ENCODE data around the gene ARHGEF11. TPM values are rescaled to one million over a fixed set of nuclear protein-coding genes. Genes with fewer than 3 reads are reported as not detected.

Gene ARHGEF11
- polyA plus RNA-seq, 3 donors: 27.0 to 30.7 (median 29.6) TPM

DNA sequence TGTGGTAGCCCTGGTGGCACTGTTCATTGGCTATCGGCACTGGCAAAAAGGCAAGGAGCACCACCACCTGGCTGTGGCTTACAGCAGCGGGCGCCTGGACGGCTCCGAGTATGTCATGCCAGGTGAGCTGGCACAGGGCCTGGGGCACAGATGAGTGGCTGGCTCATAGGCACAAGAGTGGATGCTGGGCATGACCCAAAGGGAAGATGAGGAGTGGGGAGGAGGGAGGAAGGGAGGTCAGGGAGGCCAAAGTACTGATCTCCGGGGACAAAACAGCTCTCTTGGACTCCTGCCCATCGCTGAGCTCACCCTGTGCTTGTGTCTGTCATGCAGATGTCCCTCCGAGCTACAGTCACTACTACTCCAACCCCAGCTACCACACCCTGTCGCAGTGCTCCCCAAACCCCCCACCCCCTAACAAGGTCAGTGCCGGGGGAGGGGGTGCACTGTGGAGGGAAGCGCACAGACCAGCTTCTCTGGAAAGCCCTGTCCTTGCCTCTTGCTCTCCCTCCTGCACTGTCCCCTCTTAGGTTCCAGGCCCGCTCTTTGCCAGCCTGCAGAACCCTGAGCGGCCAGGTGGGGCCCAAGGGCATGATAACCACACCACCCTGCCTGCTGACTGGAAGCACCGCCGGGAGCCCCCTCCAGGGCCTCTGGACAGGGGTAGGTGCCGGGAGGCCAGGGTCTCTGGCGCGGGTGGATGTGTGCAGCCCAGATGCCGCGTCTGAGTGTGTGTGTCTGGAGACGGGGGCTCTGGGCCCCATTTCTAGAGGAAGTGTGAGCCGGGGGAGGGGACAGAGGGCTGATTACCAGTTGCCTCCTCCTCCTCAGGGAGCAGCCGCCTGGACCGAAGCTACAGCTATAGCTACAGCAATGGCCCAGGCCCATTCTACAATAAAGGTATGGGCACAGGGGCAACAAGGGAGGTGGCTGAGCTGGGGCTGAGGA, 132.4 kb downstream of the ARHGEF11 start:
- no peak for DNase-seq (ENCODE audit: low read depth in 3 of 3, low spot score in 2 of 3)

DNA sequence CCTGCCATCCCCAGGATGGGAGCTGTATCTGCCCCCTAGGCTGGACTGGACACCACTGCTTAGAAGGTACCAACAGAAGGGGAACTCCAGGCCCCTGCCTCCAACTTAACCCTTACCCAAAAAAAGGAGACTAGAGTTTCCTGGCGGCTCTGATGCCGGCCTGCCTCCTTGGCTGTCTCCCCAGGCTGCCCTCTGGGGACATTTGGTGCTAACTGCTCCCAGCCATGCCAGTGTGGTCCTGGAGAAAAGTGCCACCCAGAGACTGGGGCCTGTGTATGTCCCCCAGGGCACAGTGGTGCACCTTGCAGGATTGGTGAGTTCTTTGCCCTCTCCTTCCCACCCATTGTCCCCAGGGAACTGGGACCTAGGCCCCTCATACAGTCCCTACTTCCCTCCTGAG, 133.2 kb downstream of the ARHGEF11 start:
- DNase-seq (ENCODE audit: low read depth in 3 of 3, low spot score in 2 of 3): no peak

DNA sequence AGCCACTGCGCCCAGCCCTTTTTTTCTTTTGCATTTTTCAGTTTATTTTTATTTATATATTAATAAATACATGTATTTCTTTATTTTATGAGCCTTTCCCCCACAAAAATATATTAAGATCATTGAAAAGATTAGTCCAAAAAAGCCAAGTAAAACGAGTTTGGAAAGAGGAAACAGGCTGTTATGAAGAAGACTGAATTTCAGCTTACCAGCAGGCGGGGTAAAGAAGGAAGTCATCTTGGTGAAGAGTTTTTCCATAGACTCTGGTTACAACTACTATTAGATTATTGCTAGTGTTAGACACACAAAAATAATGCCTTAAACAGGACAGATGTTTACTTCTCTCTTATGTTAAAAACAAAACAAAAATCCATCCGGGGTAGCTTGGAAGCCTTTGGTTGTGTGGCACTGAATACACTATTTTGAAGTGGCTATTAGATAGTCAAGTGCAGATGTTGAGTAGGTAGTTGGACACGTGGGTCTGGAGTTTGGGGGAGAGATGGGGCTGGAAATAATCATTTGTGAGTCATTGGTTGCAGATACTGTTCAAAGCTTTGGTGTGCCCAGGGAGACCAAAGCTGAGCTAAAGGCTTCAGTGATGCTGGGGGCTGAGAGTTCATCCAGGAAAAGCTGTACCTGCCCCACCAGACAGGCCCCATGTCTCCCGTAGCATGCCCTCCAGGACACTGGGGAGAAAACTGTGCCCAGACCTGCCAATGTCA, 133.8 kb downstream of the ARHGEF11 start:
- no peak for DNase-seq (ENCODE audit: low read depth in 3 of 3, low spot score in 2 of 3)

DNA sequence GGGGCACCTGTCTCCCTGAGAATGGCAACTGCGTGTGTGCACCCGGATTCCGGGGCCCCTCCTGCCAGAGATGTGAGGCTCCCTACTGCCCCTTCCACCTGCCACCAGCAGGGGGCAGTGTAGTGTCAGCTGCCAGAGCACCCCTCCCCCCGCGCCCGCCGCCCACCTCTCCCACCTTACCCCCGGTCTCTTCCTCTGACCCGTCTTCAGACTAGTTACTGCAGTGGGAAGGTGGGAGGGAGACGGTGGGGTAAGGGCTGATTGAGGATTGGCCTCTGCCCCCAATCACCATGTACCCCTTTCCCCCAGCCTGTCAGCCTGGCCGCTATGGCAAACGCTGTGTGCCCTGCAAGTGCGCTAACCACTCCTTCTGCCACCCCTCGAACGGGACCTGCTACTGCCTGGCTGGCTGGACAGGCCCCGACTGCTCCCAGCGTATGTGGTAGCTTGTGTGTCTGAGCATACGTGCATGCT, 135.2 kb downstream of the ARHGEF11 start:
- no peak for DNase-seq (ENCODE audit: low read depth in 3 of 3, low spot score in 2 of 3)

DNA sequence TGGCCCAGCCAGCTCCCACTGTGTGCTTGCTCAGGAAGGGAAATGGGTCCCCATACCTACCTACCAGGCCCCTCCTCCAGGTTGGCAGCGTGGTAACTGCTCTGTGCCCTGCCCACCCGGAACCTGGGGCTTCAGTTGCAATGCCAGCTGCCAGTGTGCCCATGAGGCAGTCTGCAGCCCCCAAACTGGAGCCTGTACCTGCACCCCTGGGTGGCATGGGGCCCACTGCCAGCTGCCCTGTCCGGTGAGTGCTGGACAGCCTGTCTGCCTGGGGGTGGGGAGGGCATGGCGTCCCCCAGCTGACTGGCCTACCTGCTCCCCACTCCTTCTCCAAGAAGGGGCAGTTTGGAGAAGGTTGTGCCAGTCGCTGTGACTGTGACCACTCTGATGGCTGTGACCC, 135.9 kb downstream of the ARHGEF11 start:
- DNase-seq (ENCODE audit: low read depth in 3 of 3, low spot score in 2 of 3): no peak

DNA sequence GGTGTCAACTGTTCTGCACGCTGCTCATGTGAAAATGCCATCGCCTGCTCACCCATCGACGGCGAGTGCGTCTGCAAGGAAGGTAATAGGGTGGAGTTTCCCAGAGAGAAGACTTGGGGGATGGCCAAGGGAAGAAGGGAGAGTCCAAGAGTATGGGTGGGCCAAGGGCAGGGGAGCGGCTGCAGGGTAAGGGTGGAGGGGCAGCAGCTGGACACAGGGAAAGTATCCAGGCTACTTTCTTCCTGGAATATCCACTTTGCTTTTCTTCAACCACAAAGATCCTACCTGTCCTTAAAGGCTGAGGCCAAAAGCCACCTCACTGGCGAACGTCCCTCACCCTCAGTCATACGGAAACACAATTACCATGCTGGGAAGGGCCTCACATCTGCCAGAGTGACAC, 136.6 kb downstream of the ARHGEF11 start:
- no peak for DNase-seq (ENCODE audit: low read depth in 3 of 3, low spot score in 2 of 3)

DNA sequence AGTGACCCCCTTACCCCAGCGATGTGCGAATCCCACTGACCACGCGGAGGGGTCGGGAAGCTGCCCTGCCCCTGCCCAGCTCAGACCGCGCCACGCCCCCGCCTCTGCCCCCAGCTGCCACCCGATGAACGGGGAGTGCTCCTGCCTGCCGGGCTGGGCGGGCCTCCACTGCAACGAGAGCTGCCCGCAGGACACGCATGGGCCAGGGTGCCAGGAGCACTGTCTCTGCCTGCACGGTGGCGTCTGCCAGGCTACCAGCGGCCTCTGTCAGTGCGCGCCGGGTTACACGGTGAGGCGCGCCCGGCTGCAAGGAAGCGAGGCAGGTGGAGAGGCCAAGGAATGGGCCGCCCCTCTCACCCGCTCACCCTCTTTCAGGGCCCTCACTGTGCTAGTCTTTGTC, 137.0 kb downstream of the ARHGEF11 start:
- DNase-seq (ENCODE audit: low read depth in 3 of 3, low spot score in 2 of 3): no peak

DNA sequence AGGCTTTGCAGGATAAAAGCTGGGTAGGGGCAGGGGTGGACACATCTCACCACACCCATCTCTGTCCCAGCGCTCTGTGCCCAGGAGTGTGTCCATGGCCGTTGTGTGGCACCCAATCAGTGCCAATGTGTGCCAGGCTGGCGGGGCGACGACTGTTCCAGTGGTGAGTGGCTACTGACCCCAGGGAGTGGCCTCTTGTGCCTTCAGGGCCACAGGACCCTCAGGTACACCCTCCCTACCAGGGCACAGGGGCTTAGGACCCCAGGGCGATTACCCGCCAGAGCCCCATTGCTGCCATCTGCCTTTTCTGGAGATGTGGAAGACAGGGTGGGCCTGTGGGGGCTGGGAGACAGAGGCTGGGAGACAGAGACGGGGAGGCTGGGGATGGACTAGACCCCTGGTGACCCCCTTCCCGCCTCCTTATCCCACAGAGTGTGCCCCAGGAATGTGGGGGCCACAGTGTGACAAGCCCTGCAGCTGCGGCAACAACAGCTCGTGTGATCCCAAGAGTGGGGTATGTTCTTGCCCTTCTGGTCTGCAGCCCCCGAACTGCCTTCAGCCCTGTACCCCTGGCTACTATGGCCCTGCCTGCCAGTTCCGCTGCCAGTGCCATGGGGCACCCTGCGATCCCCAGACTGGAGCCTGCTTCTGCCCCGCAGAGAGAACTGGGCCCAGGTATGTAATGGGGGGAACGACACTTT, 139.2 kb downstream of the ARHGEF11 start:
- DNase-seq (ENCODE audit: low read depth in 3 of 3, low spot score in 2 of 3): no peak

DNA sequence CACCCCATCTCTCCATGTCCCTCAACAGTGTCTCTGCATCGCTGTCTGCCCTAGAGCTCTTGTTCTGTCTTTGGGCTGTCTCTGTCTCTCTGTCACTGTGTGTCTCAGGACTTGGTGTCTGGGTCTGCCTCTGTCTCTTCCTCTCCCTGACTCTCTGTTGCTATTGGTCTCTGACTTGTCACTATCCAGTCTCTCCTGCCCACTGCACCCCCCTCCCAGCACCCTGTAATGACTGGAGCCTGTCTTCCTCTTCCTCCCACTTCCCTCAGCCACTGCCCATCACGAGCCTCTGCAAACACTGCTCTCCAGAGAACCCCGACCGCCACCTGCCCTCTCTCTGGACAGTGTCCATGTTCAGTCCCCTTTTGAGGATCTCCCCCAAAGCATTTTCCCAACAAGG, 139.9 kb downstream of the ARHGEF11 start:
- no peak for DNase-seq (ENCODE audit: low read depth in 3 of 3, low spot score in 2 of 3)

DNA sequence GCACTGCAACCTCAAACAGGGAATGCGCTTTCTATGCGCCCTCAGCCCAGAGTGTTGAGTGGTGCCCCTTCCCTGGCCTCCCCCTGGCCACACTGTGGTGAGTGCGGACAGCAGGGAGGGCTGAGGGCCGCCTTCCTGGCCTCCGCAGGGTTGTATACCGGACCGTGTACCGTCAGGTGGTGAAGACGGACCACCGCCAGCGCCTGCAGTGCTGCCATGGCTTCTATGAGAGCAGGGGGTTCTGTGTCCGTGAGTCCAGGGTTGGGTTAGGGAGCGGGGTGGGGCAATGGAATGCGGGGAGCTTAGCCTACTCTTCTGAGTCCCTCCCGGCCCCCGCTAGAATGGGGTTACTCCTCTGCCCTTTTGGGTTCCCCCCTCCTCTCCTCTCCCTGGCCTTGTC, 140.4 kb downstream of the ARHGEF11 start:
- DNase-seq (ENCODE audit: low read depth in 3 of 3, low spot score in 2 of 3): no peak

DNA sequence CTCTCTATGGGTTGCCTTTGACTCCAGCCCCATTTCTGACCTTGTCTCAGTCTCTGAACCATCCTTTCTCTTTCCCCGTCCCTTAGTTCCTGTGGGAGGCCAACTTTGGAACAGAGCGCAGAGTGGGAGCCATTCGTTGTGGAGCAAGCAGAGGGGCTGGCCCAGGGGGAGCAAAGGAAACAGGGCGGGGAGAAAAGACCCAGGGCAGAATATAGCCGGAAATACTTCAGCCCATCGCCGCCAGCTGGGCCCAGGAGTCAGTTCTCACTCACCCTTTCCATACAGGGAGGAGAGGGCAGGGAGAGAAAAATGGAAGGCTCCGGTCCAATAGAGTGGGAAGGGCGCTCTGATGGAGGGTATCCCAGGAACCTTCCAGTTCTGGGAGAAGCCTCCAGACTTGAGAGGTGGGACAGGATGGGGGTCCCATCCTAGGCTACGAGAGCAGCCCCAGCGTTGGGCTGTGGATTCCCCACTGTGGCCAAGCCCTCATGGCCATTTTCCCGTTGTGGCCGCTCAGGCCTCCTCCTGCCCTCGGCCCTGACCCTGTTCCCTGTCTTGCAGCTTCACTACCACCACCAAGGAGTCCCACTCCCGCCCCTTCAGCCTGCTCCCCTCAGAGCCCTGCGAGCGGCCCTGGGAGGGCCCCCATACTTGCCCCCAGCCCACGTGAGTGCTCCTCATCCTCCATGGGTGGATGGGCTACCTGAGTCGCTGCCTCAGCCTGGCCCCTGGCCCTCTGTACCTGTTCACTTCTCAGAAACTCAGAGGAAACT, 141.2 kb downstream of the ARHGEF11 start:
- no peak for DNase-seq (ENCODE audit: low read depth in 3 of 3, low spot score in 2 of 3)

DNA sequence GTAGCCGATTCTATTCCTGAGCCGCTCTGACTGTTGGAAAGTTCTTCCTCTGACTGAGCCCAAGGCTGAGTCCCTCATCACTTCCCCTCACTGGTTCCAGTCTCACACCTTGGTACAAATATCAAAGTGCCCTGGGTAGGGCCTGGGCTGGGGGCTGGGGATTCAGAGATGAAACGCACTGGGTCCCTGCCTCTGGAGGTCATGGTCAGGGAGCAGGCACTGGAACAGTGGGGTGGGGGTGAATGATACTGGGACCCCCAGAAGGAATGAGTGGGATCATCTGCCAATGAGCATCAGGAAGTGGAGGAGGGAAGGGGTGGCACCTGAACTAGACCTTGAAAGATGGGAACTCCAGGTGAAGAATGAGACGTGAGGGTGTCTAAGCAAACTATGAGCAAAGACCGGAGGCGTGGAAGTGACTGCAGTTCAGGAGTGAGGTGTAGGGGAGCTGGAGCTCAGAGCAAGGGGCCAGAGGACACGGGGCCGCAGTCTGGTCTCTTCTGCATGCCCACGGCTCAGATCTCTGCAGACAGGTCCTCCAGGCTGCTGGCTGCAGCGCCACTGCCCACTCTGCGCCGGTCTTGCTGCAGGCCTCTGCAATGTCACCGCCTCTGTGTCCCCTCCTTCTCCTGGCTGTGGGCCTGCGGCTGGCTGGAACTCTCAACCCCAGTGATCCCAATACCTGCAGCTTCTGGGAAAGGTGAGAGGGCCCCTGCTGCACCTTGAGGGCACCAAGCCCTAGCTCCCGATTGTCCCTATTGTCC, 142.0 kb downstream of the ARHGEF11 start:
- no peak for DNase-seq (ENCODE audit: low read depth in 3 of 3, low spot score in 2 of 3)

DNA sequence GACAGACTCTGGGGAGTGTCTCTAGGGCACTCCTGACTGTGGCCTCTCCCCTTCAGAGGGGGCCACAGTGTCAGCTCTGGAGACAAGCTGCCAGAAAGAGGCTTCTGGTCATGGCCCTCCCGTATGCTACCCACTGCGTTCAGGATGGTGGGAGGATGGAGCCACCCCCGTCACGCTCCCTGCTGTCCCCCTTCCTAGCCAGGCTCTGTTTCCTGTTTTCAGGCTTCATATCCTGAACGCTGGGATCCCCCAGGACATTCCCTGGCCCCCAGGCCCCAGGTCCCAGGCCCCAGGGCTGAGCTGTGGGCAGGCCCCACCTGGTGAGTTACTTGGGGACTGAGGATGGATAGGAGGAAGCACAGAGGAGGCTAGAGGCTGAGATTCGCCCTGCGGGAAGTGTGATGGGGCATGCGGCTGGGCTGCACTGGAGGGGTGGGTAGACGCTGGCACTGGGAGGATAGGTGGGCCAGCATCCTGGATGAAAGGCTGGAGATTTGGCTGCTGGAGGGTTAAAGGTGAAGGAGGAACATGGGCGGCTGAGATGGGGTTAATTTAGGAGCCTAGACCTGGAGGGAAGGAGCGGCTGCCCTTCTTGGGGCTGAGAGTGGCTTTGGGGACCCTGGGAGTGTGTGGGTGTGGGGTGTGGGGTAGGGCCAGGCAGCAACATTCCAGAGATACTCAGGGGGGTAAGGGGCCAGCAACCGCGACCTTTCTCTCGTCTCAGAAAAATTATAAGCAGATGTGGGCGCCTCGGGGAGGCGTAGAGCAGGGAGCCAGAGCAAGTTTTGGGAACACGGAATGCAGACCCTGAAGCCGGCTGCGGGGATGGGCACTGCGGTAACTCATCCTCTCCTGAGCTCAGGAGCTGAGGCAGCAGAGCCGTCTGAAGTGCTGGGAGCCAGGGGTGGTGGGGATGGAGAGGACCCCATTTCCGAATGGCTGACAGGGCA, 143.3 kb downstream of the ARHGEF11 start:
- no peak for DNase-seq (ENCODE audit: low read depth in 3 of 3, low spot score in 2 of 3)

DNA sequence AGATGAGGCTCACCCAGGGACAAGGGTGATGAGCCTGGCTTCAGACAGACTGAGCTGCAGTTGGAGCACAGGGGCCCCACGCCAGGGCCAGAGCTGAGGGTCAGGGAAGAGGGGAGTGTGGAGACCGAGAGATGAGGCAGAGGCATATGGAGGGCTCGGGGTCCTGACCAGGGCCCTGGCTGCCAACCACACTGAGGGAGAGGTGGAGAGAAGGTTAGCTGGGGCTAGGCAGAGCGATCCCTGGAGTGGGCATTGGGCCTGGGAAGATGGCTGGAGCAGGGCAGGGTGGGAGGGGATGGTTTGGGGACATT, 144.0 kb downstream of the ARHGEF11 start:
- DNase-seq (ENCODE audit: low read depth in 3 of 3, low spot score in 2 of 3): no peak

DNA sequence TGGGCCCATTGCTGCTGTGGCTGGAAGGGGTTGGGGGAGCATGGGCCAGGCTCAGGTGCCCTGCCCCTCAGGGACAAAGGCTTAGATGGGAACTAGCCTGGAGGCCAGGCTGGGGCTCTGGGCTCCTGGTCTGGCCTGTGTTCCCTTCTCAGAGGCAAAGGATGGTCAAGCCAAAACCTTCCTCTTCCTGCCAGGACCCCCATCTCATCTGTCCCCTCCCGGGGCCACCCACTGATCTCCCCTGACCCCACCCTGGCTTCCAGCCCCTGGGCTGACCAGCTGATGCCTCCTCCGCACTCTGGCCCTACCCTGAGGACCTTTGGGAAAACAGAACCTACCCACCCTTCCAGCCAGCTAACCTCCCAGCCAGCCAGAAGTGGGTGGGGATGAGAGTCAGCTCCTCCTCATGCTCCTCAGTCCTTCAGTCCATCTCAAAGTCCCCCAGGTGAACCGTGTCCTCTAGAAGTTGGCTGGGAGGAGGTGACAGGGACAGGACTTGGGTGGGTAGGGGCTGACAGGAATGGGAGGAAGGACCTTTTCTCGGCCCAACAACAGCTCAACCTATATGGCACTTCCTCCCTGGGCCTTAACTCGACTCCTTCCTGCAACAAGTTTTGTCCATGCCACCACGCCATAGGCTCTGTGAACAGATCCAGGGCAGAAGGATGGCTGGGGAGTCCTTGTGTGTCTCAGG, 144.5 kb downstream of the ARHGEF11 start:
- no peak for DNase-seq (ENCODE audit: low read depth in 3 of 3, low spot score in 2 of 3)

DNA sequence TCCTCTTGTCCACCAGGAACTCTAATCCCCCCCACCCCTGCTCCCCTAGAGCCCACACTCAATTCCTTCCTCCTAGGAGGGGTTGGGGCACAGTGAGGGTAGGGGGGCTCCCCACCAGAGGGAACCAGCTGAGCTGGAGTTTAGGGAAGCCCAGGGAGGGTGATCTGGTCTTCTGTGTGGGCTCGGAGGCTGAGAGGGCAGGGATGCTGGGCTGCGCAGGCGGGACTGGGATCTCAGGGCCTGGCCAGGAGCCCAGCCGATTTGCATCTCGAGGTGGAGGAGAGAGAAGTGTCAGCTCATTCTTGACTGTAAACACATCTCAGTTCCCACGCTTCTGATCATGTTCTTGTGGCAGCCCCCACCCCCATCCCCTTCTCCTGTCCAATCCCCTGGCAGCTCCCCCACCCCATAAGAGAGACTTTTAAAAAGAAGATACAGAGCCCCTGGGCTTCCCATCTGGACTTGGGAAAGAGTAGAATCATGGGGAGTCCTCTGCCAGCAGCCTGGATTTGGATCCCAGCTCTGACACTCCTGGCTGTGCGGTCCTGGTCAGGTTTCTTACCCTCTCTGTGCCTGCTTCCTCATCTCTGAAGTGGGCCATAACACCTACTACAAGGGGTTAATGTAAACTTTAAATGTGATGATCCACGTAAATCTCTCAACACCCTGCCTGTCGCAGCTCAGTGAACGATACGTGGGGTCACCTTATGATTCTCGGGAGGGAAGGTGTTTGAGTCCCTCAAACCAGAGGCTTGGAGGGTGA, 145.4 kb downstream of the ARHGEF11 start:
- no peak for DNase-seq (ENCODE audit: low read depth in 3 of 3, low spot score in 2 of 3)

DNA sequence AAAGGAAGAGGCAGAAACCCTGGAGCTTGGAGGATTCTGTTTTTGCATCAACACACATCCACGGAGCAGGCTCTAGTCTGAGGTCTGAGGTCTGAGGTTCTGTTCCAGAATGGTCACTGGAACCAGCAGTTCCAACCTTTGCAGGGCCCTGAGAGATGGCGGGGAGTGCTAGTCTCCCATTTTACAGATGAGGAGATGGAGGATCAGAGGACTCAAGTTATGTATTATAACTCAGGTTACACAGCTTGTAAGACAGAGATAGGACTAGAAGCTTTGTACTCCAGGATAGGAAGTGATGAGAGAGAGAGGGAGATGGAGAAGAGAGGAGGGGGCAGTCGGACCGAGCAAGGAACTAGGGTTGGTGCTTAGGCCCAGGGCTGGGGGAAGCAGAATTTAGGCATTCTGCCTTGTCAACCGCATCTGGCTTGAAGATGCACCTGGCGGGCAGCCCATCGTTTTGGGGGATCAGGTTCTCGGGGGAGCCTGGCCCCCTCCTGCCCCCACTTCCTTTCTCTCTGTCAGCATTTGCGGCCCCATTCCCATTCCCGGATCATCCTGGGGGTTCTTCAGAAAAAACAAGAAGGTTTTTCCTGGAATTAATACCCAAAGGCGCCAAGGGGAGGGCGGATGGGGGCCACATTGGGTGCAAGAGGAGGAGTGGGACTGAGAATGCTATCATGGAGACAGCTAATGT, 146.4 kb downstream of the ARHGEF11 start:
- DNase-seq (ENCODE audit: low read depth in 3 of 3, low spot score in 2 of 3): no peak

All from right renal cortex interstitium (tissue), 3 donors.